H1 (cell line): Measurements from ENCODE around the gene TRIM40. TPM values are rescaled to one million over a fixed set of nuclear protein-coding genes. Genes with fewer than 3 reads are reported as not detected.

Experiments used
- SIRT6 ChIP-seq: IDR thresholded peaks from one replicate; pipeline ENCODE4 v1.7.1; 2012; ENCODE audit warnings: low read length, inconsistent platforms
- polyA plus RNA-seq, 7 experiments: library from polyadenylated mRNA; depleted of rRNA in 3 of 7; stranded (reverse) in 5 of 7; unstranded in 2 of 7; fragments of >200 nt in 5 of 7; fragments of 200-250 nt in 2 of 7; gene quantifications; 1 replicate in 5 of 7; 2 replicates in 1 of 7; 4 replicates in 1 of 7; pipeline versions ENCODE4 v1.2.1 to v1.2.3, GENCODE V29; 2011 to 2013; ENCODE audit warnings: missing spikeins in 2 of 7, mixed read lengths in 2 of 7
- total RNA-seq: library from RNA; stranded (reverse); fragmentation: NEBNext Ultra II Directional; extraction: Animal tissue kit (Norgen Biotek cat#: 25700); gene quantifications from 2 replicates; pipeline ENCODE4 v1.2.1, GENCODE V29; 2021
- TF ChIP-seq, protein P1 (sequence below): IDR thresholded peaks from 2 replicates; pipeline ENCODE4 v1.6.1; 2011; ENCODE audit warnings: low read depth, mild to moderate bottlenecking, low read length; ENCODE audit not compliant: insufficient read depth

The TRIM40 gene
- total and polyA plus RNA-seq, 2 of the 8 experiments (the other 6 are each of a cell fraction or from before 2014, with no cell fraction given): not detected

DNA sequence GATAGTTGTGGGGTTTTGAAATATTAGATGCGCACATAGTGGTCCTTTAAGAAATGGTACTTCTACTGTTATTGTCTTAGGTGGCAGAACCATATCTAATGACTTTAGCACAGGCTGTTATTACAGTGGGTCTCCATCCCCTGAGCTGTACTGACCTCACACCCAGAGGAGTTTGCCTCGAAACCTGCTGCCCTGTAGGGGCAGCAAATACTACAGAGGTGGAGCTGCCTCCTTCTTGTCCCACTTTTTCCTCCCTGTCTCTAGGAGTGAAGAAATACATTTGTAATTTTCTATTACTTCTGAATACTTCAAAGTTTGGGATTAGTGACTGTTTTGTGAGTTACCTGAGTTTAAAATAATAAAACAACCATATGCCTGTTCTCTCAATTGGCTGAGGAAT lies 31.3 kb upstream of the TRIM40 start (continued):
- no peak for TF ChIP-seq SIRT6
- TF ChIP-seq, protein P1, sequence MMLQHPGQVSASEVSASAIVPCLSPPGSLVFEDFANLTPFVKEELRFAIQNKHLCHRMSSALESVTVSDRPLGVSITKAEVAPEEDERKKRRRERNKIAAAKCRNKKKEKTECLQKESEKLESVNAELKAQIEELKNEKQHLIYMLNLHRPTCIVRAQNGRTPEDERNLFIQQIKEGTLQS: no peak
